ENCODE measurements around the gene RNASEH2B. TPM values are rescaled to one million over a fixed set of nuclear protein-coding genes. Genes with fewer than 3 reads are reported as not detected.

RNASEH2B gene
- total and polyA plus RNA-seq, 8 donors: 19.0 to 41.6 (median 23.3) TPM

GRCh38 chr13:51004918-51005460 lies 95.4 kb downstream of the RNASEH2B start:
- Histone ChIP-seq H3K27ac (no peak overlapping the region), H3K36me3 (no peaks in the 10 kb centered on the region), H3K4me1 (no peaks in the 10 kb centered on the region), H3K4me3 (no peak overlapping the region), H3K9me3 (no peaks in the 10 kb centered on the region), H3K27me3 (no peaks in the 10 kb centered on the region)
- ATAC-seq (no peak), FAIRE-seq (no peak), DNase-seq (no peak)
- WGBS, 2 donors: 29 to 64% methylated on average over 3 of the region's 3 CpGs
- intact Hi-C loops (cut with DNase I): no loop called here
- no peak for TF ChIP-seq CTCF (IDR thresholded peaks at IDR 0.05)

GRCh38 chr13:51005566-51005965 lies 96.0 kb downstream of the RNASEH2B start:
- ATAC-seq: no peak
- WGBS, 2 donors: 52 to 65% methylated on average over 4 of the region's 4 CpGs
- H3K27me3 ChIP-seq: no peaks in the 10 kb centered on the region
- H3K27ac ChIP-seq: no peak overlapping the region
- no peaks in the 10 kb centered on the region for H3K9me3 ChIP-seq
- H3K36me3 ChIP-seq: no peaks in the 10 kb centered on the region
- no peak for DNase-seq
- no peaks in the 10 kb centered on the region for H3K4me1 ChIP-seq
- no peak overlapping the region for H3K4me3 ChIP-seq
- intact Hi-C loops (cut with DNase I): no loop called here
- TF ChIP-seq CTCF (IDR thresholded peaks at IDR 0.05): no peak
- FAIRE-seq: no peak

Other genes with a start within 250 kb of the RNASEH2B start
- under 1 TPM in 3 of 6 donors, not detected in 3; 0.08 to 0.47 (median 0.12) TPM for gene DLEU7, start 66.1 kb upstream of the RNASEH2B start, total RNA-seq
- under 1 TPM; 0.02 to 0.08 TPM for gene DLEU7, start 66.1 kb upstream of the RNASEH2B start, polyA plus RNA-seq
- gene C13orf42, start 201.5 kb downstream of the RNASEH2B start, total RNA-seq: not detected
- not detected for gene C13orf42, start 201.5 kb downstream of the RNASEH2B start, polyA plus RNA-seq

Measured in pancreas (tissue), 10 donors.